Parathyroid adenoma (tissue), 2 donors: ENCODE data around the gene PPIG.

Experiments
- H2AFZ ChIP-seq: fragments of 300-600 bp; sonication (generic); one replicate; pipeline ENCODE4 v1.7.0; 2017; ENCODE audit warnings: antibody characterized with exemption, mild to moderate bottlenecking
- H3K27ac ChIP-seq: fragments of 300-600 bp; sonication (generic); one replicate; pipeline ENCODE4 v1.7.0; 2017
- H3K27me3 ChIP-seq: fragments of 300-600 bp; sonication (generic); one replicate; pipeline ENCODE4 v1.7.0; 2017; ENCODE audit warnings: low read length; ENCODE audit not compliant: control insufficient read depth, insufficient read depth
- H3K36me3 ChIP-seq: fragments of 300-600 bp; sonication (generic); one replicate; pipeline ENCODE4 v1.7.0; 2017; ENCODE audit warnings: low read length; ENCODE audit not compliant: control insufficient read depth, insufficient read depth
- H3K4me1 ChIP-seq: fragments of 300-600 bp; sonication (generic); one replicate; pipeline ENCODE4 v1.7.0; 2017; ENCODE audit warnings: control low read depth
- H3K4me2 ChIP-seq: fragments of 300-600 bp; sonication (generic); one replicate; pipeline ENCODE4 v1.7.0; 2017; ENCODE audit warnings: low read length
- H3K4me3 ChIP-seq: fragments of 300-600 bp; sonication (generic); one replicate; pipeline ENCODE4 v1.7.0; 2017; ENCODE audit warnings: low read depth, low read length
- H3K79me2 ChIP-seq: fragments of 300-600 bp; sonication (generic); one replicate; pipeline ENCODE4 v1.7.0; 2017; ENCODE audit warnings: control low read depth
- H3K9ac ChIP-seq: fragments of 300-600 bp; sonication (generic); one replicate; pipeline ENCODE4 v1.7.0; 2017; ENCODE audit warnings: mild to moderate bottlenecking
- H3K9me3 ChIP-seq: fragments of 300-600 bp; sonication (generic); one replicate; pipeline ENCODE4 v1.7.0; 2017; ENCODE audit warnings: low read length; ENCODE audit not compliant: control insufficient read depth
- TF ChIP-seq, protein P1 (sequence below): fragments of 300-600 bp; sonication (generic); IDR thresholded peaks from one replicate; pipeline ENCODE4 v1.7.0; 2017; ENCODE audit warnings: antibody characterized with exemption, mild to moderate bottlenecking
- donor health status: primary hyperparathyroidism.

Gene PPIG

DNA sequence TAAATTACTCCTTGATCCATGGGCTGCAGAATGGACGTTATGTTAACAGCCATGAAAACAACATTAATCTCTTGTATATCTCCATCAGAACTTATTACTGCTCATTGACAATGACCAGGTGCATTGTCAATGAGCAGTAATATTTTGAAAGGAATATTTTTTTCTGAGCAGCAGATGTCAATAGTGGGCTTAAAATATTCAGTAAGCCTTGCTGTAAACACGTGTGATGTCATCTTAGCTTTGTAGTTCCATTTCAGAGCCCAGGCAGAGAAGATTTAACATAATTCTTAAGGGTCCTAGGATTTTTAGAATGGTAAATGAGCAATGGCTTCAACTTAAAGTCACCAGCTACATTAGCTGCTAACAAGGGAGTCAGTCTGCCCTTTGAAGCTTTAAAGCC lies 83.4 kb downstream of the PPIG start:
- Histone ChIP-seq H3K4me3 (no peak overlapping the region), H3K9me3 (no peaks in the 10 kb centered on the region), H3K4me1 (no peaks in the 10 kb centered on the region), H3K27ac (no peak overlapping the region), H3K79me2 (no peaks in the 10 kb centered on the region), H3K9ac (no peak overlapping the region), H3K36me3 (no peaks in the 10 kb centered on the region), H3K27me3 (no peaks in the 10 kb centered on the region), H3K4me2 (no peak overlapping the region), H2AFZ (no peak overlapping the region)
- TF ChIP-seq, protein P1, sequence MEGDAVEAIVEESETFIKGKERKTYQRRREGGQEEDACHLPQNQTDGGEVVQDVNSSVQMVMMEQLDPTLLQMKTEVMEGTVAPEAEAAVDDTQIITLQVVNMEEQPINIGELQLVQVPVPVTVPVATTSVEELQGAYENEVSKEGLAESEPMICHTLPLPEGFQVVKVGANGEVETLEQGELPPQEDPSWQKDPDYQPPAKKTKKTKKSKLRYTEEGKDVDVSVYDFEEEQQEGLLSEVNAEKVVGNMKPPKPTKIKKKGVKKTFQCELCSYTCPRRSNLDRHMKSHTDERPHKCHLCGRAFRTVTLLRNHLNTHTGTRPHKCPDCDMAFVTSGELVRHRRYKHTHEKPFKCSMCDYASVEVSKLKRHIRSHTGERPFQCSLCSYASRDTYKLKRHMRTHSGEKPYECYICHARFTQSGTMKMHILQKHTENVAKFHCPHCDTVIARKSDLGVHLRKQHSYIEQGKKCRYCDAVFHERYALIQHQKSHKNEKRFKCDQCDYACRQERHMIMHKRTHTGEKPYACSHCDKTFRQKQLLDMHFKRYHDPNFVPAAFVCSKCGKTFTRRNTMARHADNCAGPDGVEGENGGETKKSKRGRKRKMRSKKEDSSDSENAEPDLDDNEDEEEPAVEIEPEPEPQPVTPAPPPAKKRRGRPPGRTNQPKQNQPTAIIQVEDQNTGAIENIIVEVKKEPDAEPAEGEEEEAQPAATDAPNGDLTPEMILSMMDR, result no peak

- Histone ChIP-seq H3K9me3 (no peaks in the 10 kb centered on the region), H3K4me1 (no peaks in the 10 kb centered on the region), H3K27ac (no peak overlapping the region), H3K79me2 (no peaks in the 10 kb centered on the region), H3K36me3 (no peaks in the 10 kb centered on the region), H3K27me3 (no peaks in the 10 kb centered on the region), H3K9ac (no peak overlapping the region), H3K4me3 (no peak overlapping the region), H2AFZ (no peak overlapping the region), H3K4me2 (no peak overlapping the region)
- TF ChIP-seq, protein P1, result no peak
Observed at GRCh38 chr2:169670215-169670651, 86.1 kb downstream of the PPIG start.

DNA sequence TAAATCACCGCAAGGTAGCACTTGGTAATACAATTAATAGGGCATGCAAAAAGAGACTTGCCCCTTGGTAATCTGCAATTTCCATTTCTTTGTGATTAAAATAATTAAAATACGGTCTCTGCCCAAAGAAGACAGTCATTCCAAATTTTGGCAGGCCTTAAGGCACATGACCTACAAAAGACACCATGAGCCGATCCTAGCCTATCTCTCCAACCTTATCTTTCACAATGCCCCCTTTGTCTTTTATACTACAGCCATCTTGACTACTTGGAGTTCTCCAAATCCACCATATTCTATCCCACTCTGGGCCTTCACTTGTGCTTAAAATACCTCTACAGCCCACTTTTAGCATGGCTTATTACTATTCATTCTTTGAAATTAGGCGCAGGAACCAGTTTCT lies 86.8 kb downstream of the PPIG start:
- H3K27me3 ChIP-seq, result no peaks in the 10 kb centered on the region
- H3K4me1 ChIP-seq, result no peaks in the 10 kb centered on the region
- no peaks in the 10 kb centered on the region for H3K9me3 ChIP-seq
- no peak overlapping the region for H3K4me2 ChIP-seq
- H2AFZ ChIP-seq, result no peak overlapping the region
- no peaks in the 10 kb centered on the region for H3K79me2 ChIP-seq
- no peak overlapping the region for H3K9ac ChIP-seq
- no peak overlapping the region for H3K4me3 ChIP-seq
- H3K27ac ChIP-seq, result no peak overlapping the region
- no peaks in the 10 kb centered on the region for H3K36me3 ChIP-seq
- TF ChIP-seq, protein P1, result no peak

DNA sequence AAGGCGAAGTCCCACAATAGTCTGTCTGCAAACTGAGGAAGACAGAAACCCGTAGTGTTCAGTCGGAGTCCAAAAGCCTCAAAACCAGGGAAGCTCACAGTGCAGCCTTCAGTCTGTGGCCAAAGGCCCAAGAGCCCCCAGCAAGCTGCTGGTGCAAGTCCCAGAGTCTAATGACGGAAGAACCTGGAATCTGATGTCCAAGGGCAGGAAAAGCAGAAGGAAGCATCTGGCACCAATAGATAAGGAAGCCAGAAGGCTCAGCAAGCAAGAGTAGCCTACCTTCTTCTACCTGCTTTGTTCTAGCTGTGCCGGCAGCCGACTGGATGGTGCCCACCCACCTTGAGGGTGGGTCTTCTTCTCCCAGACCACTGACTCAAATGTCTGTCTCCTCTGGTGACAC lies 88.3 kb downstream of the PPIG start:
- H3K4me3 ChIP-seq, result no peak overlapping the region
- TF ChIP-seq, protein P1, result no peak
- H3K27me3 ChIP-seq, result no peaks in the 10 kb centered on the region
- no peaks in the 10 kb centered on the region for H3K9me3 ChIP-seq
- no peaks in the 10 kb centered on the region for H3K36me3 ChIP-seq
- H3K27ac ChIP-seq, result no peak overlapping the region
- no peak overlapping the region for H3K4me2 ChIP-seq
- no peak overlapping the region for H2AFZ ChIP-seq
- H3K4me1 ChIP-seq, result no peaks in the 10 kb centered on the region
- no peak overlapping the region for H3K9ac ChIP-seq
- H3K79me2 ChIP-seq, result no peaks in the 10 kb centered on the region

- H3K4me1 ChIP-seq, result no peaks in the 10 kb centered on the region
- H3K27ac ChIP-seq, result no peak overlapping the region
- H3K9ac ChIP-seq, result no peak overlapping the region
- no peak overlapping the region for H3K4me3 ChIP-seq
- TF ChIP-seq, protein P1, result no peak
- H2AFZ ChIP-seq, result no peak overlapping the region
- no peaks in the 10 kb centered on the region for H3K9me3 ChIP-seq
- H3K36me3 ChIP-seq, result no peaks in the 10 kb centered on the region
- no peak overlapping the region for H3K4me2 ChIP-seq
- no peaks in the 10 kb centered on the region for H3K79me2 ChIP-seq
- no peaks in the 10 kb centered on the region for H3K27me3 ChIP-seq
Observed at GRCh38 chr2:169673106-169673505, 89.0 kb downstream of the PPIG start.
